HCT116 (cell line): ENCODE measurements around the gene MGME1. TPM values are rescaled to one million over a fixed set of nuclear protein-coding genes. Genes with fewer than 3 reads are reported as not detected.
A peak's percentile ranks its signal among the peaks of the same experiment; 100 is the strongest.

ENCODE experiments used
- ATAC-seq: fragments of 200-7000 bp; cut with Tn5 transposase; 2 replicates; pipeline ENCODE4 v1.9.1; 2020; ENCODE audit warnings: mild to moderate bottlenecking, moderate library complexity
- BruUV-seq: library from RNA; stranded (reverse); fragments of 400-500 nt; replicated peaks from 2 replicates; lab custom pipeline; 2021; lab: Mats Ljungman, UMichigan
- CTCF ChIA-PET: fragments of 300-600 bp; sonication (Branson Sonifier 250); formaldehyde crosslinking; loops from one replicate; lab custom pipeline; 2021; ENCODE audit warnings: antibody characterized with exemption; lab: Charles Lee
- POLR2A ChIA-PET: fragments of 300-600, 350-600 bp; sonication (Branson Sonifier 250); formaldehyde crosslinking; loops from one replicate; lab custom pipeline; 2021; ENCODE audit warnings: antibody characterized with exemption; lab: Charles Lee
- RAD21 ChIA-PET, 2 experiments: fragments of 300-600 bp; sonication (Branson Sonifier 250); formaldehyde crosslinking; loops; one replicate each; lab custom pipeline; 2023; ENCODE audit warnings: low total read pairs in 2 of 2; ENCODE audit not compliant: uncharacterized antibody in 2 of 2, unreplicated experiment in 2 of 2, low non-redundant PET in 1 of 2; lab: Charles Lee
- DNase-seq: peaks from one replicate; pipeline ENCODE4 v3.0.0-alpha.2; 2010; ENCODE audit warnings: low read depth, low spot score
- H2AFZ ChIP-seq: fragments of 200-600 bp; shearing (Covaris generic), sonication (generic); 2 replicates; pipeline ENCODE4 v1.6.1; 2017; ENCODE audit warnings: low read depth, mixed run types, mixed read lengths, antibody characterized with exemption, low read length; ENCODE audit not compliant: poor library complexity, severe bottlenecking
- H3K27ac ChIP-seq: 2 replicates; pipeline ENCODE4 v1.5.1; 2012; ENCODE audit warnings: low read depth, low read length
- H3K27me3 ChIP-seq: fragments of 200-600 bp; sonication (generic); 2 replicates; pipeline ENCODE4 v1.6.1; 2016; ENCODE audit warnings: mixed run types, low read length, mixed read lengths; ENCODE audit not compliant: insufficient read depth
- H3K36me3 ChIP-seq, 2 experiments: fragments of 200-500 bp in 1 of 2; fragments of 200-600 bp in 1 of 2; sonication (Bioruptor generic) in 1 of 2; sonication (generic) in 1 of 2; 2 replicates each; pipeline versions ENCODE4 v1.5.1 to v1.6.1; 2014 to 2016; ENCODE audit warnings: low read length in 2 of 2, inconsistent platforms in 1 of 2, mixed read lengths in 1 of 2, mixed run types in 1 of 2; ENCODE audit not compliant: insufficient read depth in 2 of 2, control insufficient read depth in 1 of 2
- H3K4me1 ChIP-seq, 2 experiments: fragments of 200-600 bp in 1 of 2; sonication (generic) in 1 of 2; 2 replicates each; pipeline versions ENCODE4 v1.5.1 to v1.6.1; 2012 to 2017; ENCODE audit warnings: low read length in 2 of 2, inconsistent platforms in 1 of 2, mild to moderate bottlenecking in 1 of 2, mixed read lengths in 1 of 2, mixed run types in 1 of 2, moderate library complexity in 1 of 2; ENCODE audit not compliant: insufficient read depth in 2 of 2, control insufficient read depth in 1 of 2
- H3K4me2 ChIP-seq: fragments of 200-600 bp; sonication (generic); 2 replicates; pipeline ENCODE4 v1.6.1; 2017; ENCODE audit warnings: mixed run types, low read length, mixed read lengths
- H3K4me3 ChIP-seq, 2 experiments: fragments of 200-600 bp in 1 of 2; sonication (generic) in 1 of 2; replicated peaks in 1 of 2; 2 replicates each; pipeline ENCODE4 v1.5.1; 2011 to 2016; ENCODE audit warnings: low read length in 2 of 2, control low read depth in 1 of 2, low read depth in 1 of 2, mild to moderate bottlenecking in 1 of 2, mixed read lengths in 1 of 2, mixed run types in 1 of 2
- H3K79me2 ChIP-seq: fragments of 200-600 bp; sonication (generic); 2 replicates; pipeline ENCODE4 v1.6.1; 2017; ENCODE audit warnings: mild to moderate bottlenecking, mixed run types, low read length, moderate library complexity, mixed read lengths; ENCODE audit not compliant: insufficient read depth
- H3K9ac ChIP-seq: fragments of 200-600 bp; sonication (generic); 2 replicates; pipeline ENCODE4 v1.6.1; 2016; ENCODE audit warnings: low read length, mixed read lengths
- H3K9me2 ChIP-seq: fragments of 200-600 bp; sonication (generic), shearing (Covaris generic); 2 replicates; pipeline ENCODE4 v1.6.1; 2017; ENCODE audit warnings: mixed run types, mild to moderate bottlenecking, moderate library complexity; ENCODE audit not compliant: insufficient read depth
- H3K9me3 ChIP-seq, 2 experiments: fragments of 200-500 bp in 1 of 2; fragments of 200-600 bp in 1 of 2; sonication (Bioruptor generic) in 1 of 2; sonication (generic) in 1 of 2; 2 replicates each; pipeline ENCODE4 v1.6.1; 2014 to 2017; ENCODE audit warnings: low read length in 2 of 2, mixed read lengths in 2 of 2, inconsistent platforms in 1 of 2, low read depth in 1 of 2, mild to moderate bottlenecking in 1 of 2, mixed run types in 1 of 2, moderate library complexity in 1 of 2; ENCODE audit not compliant: control insufficient read depth in 1 of 2, insufficient read depth in 1 of 2
- H4K20me1 ChIP-seq: fragments of 200-600 bp; sonication (generic), shearing (Covaris generic); 2 replicates; pipeline ENCODE4 v1.6.1; 2017; ENCODE audit warnings: mixed run types, mild to moderate bottlenecking, moderate library complexity; ENCODE audit not compliant: insufficient read depth
- CEBPB ChIP-seq: IDR thresholded peaks from 2 replicates; pipeline ENCODE4 v1.6.1; 2012; ENCODE audit warnings: low read depth
- CTCF ChIP-seq, 3 experiments: fragments of 200-600 bp in 1 of 3; sonication (generic) in 1 of 3; IDR thresholded peaks in 2 of 3; conservative IDR thresholded peaks in 1 of 3; 2 replicates each; pipeline ENCODE4 v1.5.1; 2012 to 2017; ENCODE audit warnings: low read depth in 2 of 3, low read length in 2 of 3, antibody characterized with exemption in 1 of 3, borderline replicate concordance in 1 of 3, control low read depth in 1 of 3, mild to moderate bottlenecking in 1 of 3, mixed read lengths in 1 of 3, mixed run types in 1 of 3, moderate library complexity in 1 of 3; ENCODE audit not compliant: insufficient read depth in 1 of 3
- ELF1 ChIP-seq: IDR thresholded peaks from 2 replicates; pipeline ENCODE4 v1.6.1; 2012; ENCODE audit warnings: low read depth, borderline replicate concordance
- EZH2 ChIP-seq: fragments of 200-600 bp; sonication (generic); IDR thresholded peaks from 2 replicates; pipeline ENCODE4 v1.6.1; 2017; ENCODE audit warnings: antibody characterized with exemption, mixed run types
- EZH2phosphoT487 ChIP-seq: fragments of 200-600 bp; IDR thresholded peaks from 2 replicates; pipeline ENCODE4 v1.6.1; 2018; ENCODE audit warnings: antibody characterized with exemption, borderline replicate concordance
- FOSL1 ChIP-seq: IDR thresholded peaks from 2 replicates; pipeline ENCODE4 v1.6.1; 2012; ENCODE audit warnings: low read depth
- POLR2A ChIP-seq: IDR thresholded peaks from 2 replicates; pipeline ENCODE4 v1.7.0; 2011; ENCODE audit warnings: borderline replicate concordance; ENCODE audit not compliant: insufficient read depth, insufficient read length; ENCODE audit errors: extremely low read depth
- POLR2AphosphoS5 ChIP-seq: IDR thresholded peaks from 2 replicates; pipeline ENCODE4 v1.6.1; 2011; ENCODE audit warnings: mild to moderate bottlenecking, low read depth, low read length, moderate library complexity
- RAD21 ChIP-seq: IDR thresholded peaks from 2 replicates; pipeline ENCODE4 v1.6.1; 2012; ENCODE audit warnings: low read depth, mild to moderate bottlenecking
- SIN3A ChIP-seq: IDR thresholded peaks from 2 replicates; pipeline ENCODE4 v1.6.1; 2012; ENCODE audit warnings: low read depth
- SP1 ChIP-seq: IDR thresholded peaks from 2 replicates; pipeline ENCODE4 v1.6.1; 2012; ENCODE audit warnings: low read depth
- ZNF274 ChIP-seq: fragments of 200-500 bp; sonication (Bioruptor generic); IDR thresholded peaks from 2 replicates; pipeline ENCODE4 v1.6.1; 2014; ENCODE audit warnings: mild to moderate bottlenecking, low read depth, low read length, inconsistent platforms
- intact Hi-C: fragments of 100-400 bp; cut with micrococcal nuclease; formaldehyde crosslinking; loops from 2 replicates; pipeline ENCODE4 v1.10.0; 2022
- total RNA-seq: library from RNA; stranded (reverse); gene quantifications from one replicate; pipeline ENCODE4 v1.2.1, GENCODE V29; 2021; ENCODE audit not compliant: unreplicated experiment

Gene MGME1
- total RNA-seq, 1 experiment from 2014 or later: 37.1 TPM

GRCh38 chr20:17966432-17967310 lies 2.1 kb upstream of the MGME1 start:
- no TSS peak for BruUV-seq
- Histone ChIP-seq H2AFZ (no peak overlapping the region), H4K20me1 (peaks cover 32% of the 10 kb centered on the region; the same call in 1 of the 2 replicates), H3K9me2 (no peaks in the 10 kb centered on the region), H3K27me3 (no peaks in the 10 kb centered on the region), H3K9ac (peak overlapping the region; percentile 99), H3K27ac (peak overlapping the region; percentile 99; the same call in 1 of the 2 replicates), H3K9me3 (no peaks in the 10 kb centered on the region), H3K79me2 (peaks cover 97% of the 10 kb centered on the region), H3K36me3 (peaks cover 3 to 43% of the 10 kb centered on the region in 2 experiments), H3K4me1 (peaks cover 29 to 68% of the 10 kb centered on the region in 2 experiments), H3K4me3 (peak overlapping the region; percentile 75 to 86), H3K4me2 (peak overlapping the region; percentile 88)
- ChIA-PET CTCF (interaction anchor here (0.9 to 1.4 kb wide), 2 partner anchors 285 to 310 kb away, joined by 5 to 6 read pairs; no protein-coding TSS in a partner anchor), POLR2A (interaction anchor here (0.8 to 2.4 kb wide), 3 partner anchors 8 to 206 kb away, joined by 3 to 7 read pairs (median 4); no protein-coding TSS in a partner anchor), RAD21 (no interaction called here)
- DNase-seq (no peak), ATAC-seq (no peak)
- no peak for TF ChIP-seq ZNF274
- TF ChIP-seq FOSL1: no peak
- no peak for TF ChIP-seq CEBPB
- no peak for TF ChIP-seq SP1
- no peak for TF ChIP-seq ELF1
- no peak for TF ChIP-seq POLR2A
- TF ChIP-seq CTCF (IDR thresholded peaks at IDR 0.05 in 2 of 3, conservative IDR thresholded peaks at IDR 0.05 in 1 of 3; ENCODE audit: borderline replicate concordance in 1 of 3, insufficient read depth in 1 of 3, low read depth in 2 of 3, low read length in 2 of 3): peak in 1 of 3 experiments; percentile 21; a peak in 1 of 6 replicates
- no peak for TF ChIP-seq EZH2
- TF ChIP-seq EZH2phosphoT487: no peak
- no peak for TF ChIP-seq RAD21
- TF ChIP-seq SIN3A: no peak
- peak; percentile 27; the same call in 1 of the 2 replicates for TF ChIP-seq POLR2AphosphoS5
- intact Hi-C loops: loop anchor here (10.0 kb wide), 1 partner anchor 308 kb away; no protein-coding TSS in a partner anchor
